ENCODE data around the gene ADGRF5.

Gene ADGRF5

DNA sequence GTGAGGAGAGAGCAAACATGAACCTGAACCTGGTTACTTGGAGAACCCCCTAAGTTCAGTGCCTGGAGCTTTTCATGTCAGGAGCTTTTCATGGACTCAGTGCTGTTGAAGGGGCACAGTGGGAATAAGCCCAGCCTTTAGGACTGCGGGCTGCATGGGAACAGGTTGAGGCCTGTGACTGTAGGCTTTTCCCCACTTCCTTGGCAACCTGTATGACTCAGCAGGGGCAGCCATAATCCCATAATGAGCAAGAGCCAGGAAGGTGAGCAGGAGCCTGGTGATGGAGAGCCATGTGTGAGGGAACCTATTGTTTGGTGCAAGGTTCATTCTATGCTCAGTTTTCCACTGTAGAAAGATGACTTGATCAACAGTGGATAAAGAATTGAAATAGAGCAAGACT lies 105.1 kb downstream of the ADGRF5 start:
- no peak for DNase-seq

DNA sequence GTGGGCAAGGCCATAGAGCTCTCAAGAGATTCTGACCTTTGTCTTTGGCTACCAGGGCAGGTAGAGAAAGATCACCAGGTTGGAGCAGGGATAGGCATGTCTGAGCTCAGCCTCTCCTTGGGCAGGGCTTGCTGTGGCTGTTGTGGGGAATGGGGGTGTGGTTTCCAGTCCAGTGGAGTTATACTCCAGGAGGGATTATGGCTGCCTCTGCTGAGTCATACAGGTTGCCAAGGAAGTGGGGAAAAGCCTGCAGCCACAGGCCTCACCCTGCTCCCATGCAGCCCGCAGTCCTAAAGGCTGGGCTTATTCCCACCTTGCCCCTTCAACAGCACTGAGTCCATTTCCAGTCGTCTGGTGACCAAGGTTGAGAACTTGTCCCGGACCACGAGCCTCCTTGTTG lies 106.6 kb downstream of the ADGRF5 start:
- DNase-seq: no peak

DNA sequence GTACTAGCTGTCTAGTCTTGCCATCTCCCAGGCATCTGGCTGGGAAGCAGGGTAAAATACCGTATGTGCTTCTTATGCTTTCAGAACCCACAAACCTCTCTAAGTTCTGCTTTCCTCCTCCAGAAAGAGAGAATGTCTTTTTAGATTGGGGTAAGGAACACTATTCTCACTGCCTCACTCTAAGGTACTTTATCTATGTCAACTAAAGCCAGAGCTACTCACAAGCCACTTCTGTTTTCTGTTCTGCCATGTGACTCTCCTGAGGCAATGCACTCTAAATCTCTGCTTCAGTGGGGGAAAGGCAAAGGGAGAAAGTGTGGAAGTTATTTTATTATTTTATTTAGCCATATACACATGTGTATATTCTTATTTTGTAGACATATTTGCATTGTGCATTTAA lies 112.9 kb downstream of the ADGRF5 start:
- no peak for DNase-seq

Measured in CD4-positive, alpha-beta T cell treated with Interleukin-17A for 1 hour (primary cell).